Hematopoietic multipotent progenitor cell treated with erythropoietin and hydrocortisone succinate and interleukin-3 and kit ligand, for 15 days (in vitro differentiated cells): ENCODE data around the gene ASCC3.
"Not testable (repeated sequence)": the region's sequence is repeated elsewhere in the genome, so short reads cannot be mapped to it uniquely, and the experiment has no call there.

Experiments used
- DNase-seq: peaks from one replicate; pipeline ENCODE4 v3.0.0-alpha.2; 2015; ENCODE audit warnings: low spot score

Gene ASCC3

GRCh38 chr6:100663219-100663863, 217.8 kb downstream of the ASCC3 start:
- no peak for DNase-seq

GRCh38 chr6:100662264-100662663, 218.9 kb downstream of the ASCC3 start:
- DNase-seq, result no peak

- DNase-seq, result no peak
These were observed 222.6 kb downstream of the ASCC3 start for GRCh38 chr6:100658486-100658885.

GRCh38 chr6:100657678-100658330, 223.3 kb downstream of the ASCC3 start:
- DNase-seq, result peak; percentile 29

GRCh38 chr6:100641147-100641546, 240.0 kb downstream of the ASCC3 start:
- not testable (repeated sequence) for DNase-seq

GRCh38 chr6:100633096-100633777, 247.9 kb downstream of the ASCC3 start:
- DNase-seq, result no peak

GRCh38 chr6:100630536-100630935, 250.6 kb downstream of the ASCC3 start:
- DNase-seq, result no peak

- no peak for DNase-seq
These were observed 253.0 kb downstream of the ASCC3 start for GRCh38 chr6:100627911-100628758.

GRCh38 chr6:100626721-100627120, 254.4 kb downstream of the ASCC3 start:
- no peak for DNase-seq

GRCh38 chr6:100622907-100623692, 258.0 kb downstream of the ASCC3 start:
- no peak for DNase-seq

- DNase-seq, result no peak
These were observed 260.9 kb downstream of the ASCC3 start for GRCh38 chr6:100620085-100620840.

GRCh38 chr6:100618351-100618671, 262.8 kb downstream of the ASCC3 start:
- DNase-seq, result no peak

- no peak for DNase-seq
These were observed 263.3 kb downstream of the ASCC3 start for GRCh38 chr6:100617633-100618350.

GRCh38 chr6:100614933-100615332, 266.2 kb downstream of the ASCC3 start:
- DNase-seq, result no peak

GRCh38 chr6:100614386-100614785, 266.7 kb downstream of the ASCC3 start:
- no peak for DNase-seq

GRCh38 chr6:100613656-100614055, 267.5 kb downstream of the ASCC3 start:
- no peak for DNase-seq

GRCh38 chr6:100612094-100612493, 269.0 kb downstream of the ASCC3 start:
- DNase-seq, result no peak

GRCh38 chr6:100599088-100599770, 281.9 kb downstream of the ASCC3 start:
- no peak for DNase-seq

GRCh38 chr6:100595456-100595855, 285.7 kb downstream of the ASCC3 start:
- DNase-seq, result no peak

GRCh38 chr6:100593522-100593921, 287.6 kb downstream of the ASCC3 start:
- DNase-seq, result no peak
